ENCODE results near the gene S1PR3. TPM values are rescaled to one million over a fixed set of nuclear protein-coding genes. Genes with fewer than 3 reads are reported as not detected.

S1PR3 gene
- total RNA-seq, 2 experiments from 2014 or later: 0.31 to 0.33 TPM

DNA sequence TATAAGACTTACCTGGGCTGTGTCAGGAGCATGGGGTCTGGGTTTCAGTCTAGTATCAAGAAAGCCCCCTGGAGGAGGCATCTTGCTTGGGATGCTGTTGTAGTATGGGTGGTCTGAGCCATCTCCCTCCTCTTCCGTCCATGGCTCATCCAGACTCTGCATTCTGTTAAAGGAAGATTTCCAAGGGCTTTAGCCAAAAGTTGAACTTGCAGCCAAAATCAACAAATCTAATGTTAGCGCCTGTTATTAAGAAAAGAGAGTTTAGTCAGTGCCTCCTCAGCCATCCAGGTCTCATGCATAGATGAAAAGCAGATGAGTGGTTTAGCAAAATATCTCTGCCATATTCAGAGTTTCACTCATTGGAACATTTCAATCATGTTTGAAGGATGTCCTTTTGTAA is 55.6 kb downstream of the S1PR3 start:
- Histone ChIP-seq H3K36me3 (ENCODE audit: insufficient read depth, low read length) (no peaks in the 10 kb centered on the region), H3K27me3 (ENCODE audit: control insufficient read depth in 1 of 2, insufficient read depth in 2 of 2, low read length in 2 of 2) (peaks cover 0 to 10% of the 10 kb centered on the region in 2 experiments), H3K9me3 (ENCODE audit: control insufficient read depth in 1 of 2, insufficient read depth in 1 of 2, low read length in 2 of 2) (no peaks in the 10 kb centered on the region), H3K4me1 (ENCODE audit: insufficient read depth, low read length) (no peaks in the 10 kb centered on the region), H3K4me3 (ENCODE audit: low read length) (no peak overlapping the region), H3K27ac (ENCODE audit: low read depth in 1 of 2, low read length in 2 of 2) (no peak overlapping the region)
- H3K27me3 Mint-ChIP-seq: peaks cover 30% of the 10 kb centered on the region
- intact Hi-C loops (cut with DNase I, micrococcal nuclease): no loop called here
- ChIA-PET POLR2A (no interaction called here), CTCF (no interaction called here)
- no peak overlapping the region for H3K4me3 Mint-ChIP-seq
- H3K4me1 Mint-ChIP-seq (ENCODE audit: low read depth): no peaks in the 10 kb centered on the region
- no peaks in the 10 kb centered on the region for H3K36me3 Mint-ChIP-seq (ENCODE audit: low read depth)
- no peak overlapping the region for H3K27ac Mint-ChIP-seq
- no peak for DNase-seq
- no peak for ATAC-seq (ENCODE audit: poor library complexity)
- TF ChIP-seq, protein P1, sequence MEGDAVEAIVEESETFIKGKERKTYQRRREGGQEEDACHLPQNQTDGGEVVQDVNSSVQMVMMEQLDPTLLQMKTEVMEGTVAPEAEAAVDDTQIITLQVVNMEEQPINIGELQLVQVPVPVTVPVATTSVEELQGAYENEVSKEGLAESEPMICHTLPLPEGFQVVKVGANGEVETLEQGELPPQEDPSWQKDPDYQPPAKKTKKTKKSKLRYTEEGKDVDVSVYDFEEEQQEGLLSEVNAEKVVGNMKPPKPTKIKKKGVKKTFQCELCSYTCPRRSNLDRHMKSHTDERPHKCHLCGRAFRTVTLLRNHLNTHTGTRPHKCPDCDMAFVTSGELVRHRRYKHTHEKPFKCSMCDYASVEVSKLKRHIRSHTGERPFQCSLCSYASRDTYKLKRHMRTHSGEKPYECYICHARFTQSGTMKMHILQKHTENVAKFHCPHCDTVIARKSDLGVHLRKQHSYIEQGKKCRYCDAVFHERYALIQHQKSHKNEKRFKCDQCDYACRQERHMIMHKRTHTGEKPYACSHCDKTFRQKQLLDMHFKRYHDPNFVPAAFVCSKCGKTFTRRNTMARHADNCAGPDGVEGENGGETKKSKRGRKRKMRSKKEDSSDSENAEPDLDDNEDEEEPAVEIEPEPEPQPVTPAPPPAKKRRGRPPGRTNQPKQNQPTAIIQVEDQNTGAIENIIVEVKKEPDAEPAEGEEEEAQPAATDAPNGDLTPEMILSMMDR (IDR thresholded peaks at IDR 0.05): no peak
- H3K9me3 Mint-ChIP-seq: no peaks in the 10 kb centered on the region

DNA sequence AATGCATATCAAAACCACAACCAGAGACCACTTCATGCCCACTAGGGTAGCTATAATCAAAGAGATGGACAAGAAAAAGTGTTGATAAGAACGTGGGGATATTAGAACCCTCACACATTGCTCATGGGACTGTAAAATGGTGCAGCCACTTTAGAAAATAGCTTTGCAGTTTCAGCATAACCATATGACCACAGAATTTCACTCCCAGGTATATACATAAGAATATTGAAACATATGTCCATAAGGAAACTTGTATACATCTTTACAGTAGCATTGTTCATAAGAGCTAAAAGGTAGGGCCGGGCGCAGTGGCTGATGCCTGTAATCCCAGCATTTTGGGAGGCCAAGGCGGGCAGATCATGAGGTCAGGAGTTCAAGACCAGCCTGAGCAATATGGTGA is 56.4 kb downstream of the S1PR3 start:
- Mint-ChIP-seq H3K36me3 (ENCODE audit: low read depth) (no peaks in the 10 kb centered on the region), H3K4me1 (ENCODE audit: low read depth) (no peaks in the 10 kb centered on the region), H3K27me3 (peaks cover 30% of the 10 kb centered on the region), H3K27ac (no peak overlapping the region), H3K9me3 (no peaks in the 10 kb centered on the region), H3K4me3 (no peak overlapping the region)
- H3K27ac ChIP-seq (ENCODE audit: low read depth in 1 of 2, low read length in 2 of 2): no peak overlapping the region
- intact Hi-C loops (cut with DNase I, micrococcal nuclease): no loop called here
- peaks cover 0 to 10% of the 10 kb centered on the region in 2 experiments for H3K27me3 ChIP-seq (ENCODE audit: control insufficient read depth in 1 of 2, insufficient read depth in 2 of 2, low read length in 2 of 2)
- TF ChIP-seq, protein P1 (IDR thresholded peaks at IDR 0.05): no peak
- no peak for ATAC-seq (ENCODE audit: poor library complexity)
- no peaks in the 10 kb centered on the region for H3K36me3 ChIP-seq (ENCODE audit: insufficient read depth, low read length)
- DNase-seq: no peak
- no peaks in the 10 kb centered on the region for H3K4me1 ChIP-seq (ENCODE audit: insufficient read depth, low read length)
- H3K9me3 ChIP-seq (ENCODE audit: control insufficient read depth in 1 of 2, insufficient read depth in 1 of 2, low read length in 2 of 2): no peaks in the 10 kb centered on the region
- ChIA-PET POLR2A (no interaction called here), CTCF (no interaction called here)
- H3K4me3 ChIP-seq (ENCODE audit: low read length): no peak overlapping the region

DNA sequence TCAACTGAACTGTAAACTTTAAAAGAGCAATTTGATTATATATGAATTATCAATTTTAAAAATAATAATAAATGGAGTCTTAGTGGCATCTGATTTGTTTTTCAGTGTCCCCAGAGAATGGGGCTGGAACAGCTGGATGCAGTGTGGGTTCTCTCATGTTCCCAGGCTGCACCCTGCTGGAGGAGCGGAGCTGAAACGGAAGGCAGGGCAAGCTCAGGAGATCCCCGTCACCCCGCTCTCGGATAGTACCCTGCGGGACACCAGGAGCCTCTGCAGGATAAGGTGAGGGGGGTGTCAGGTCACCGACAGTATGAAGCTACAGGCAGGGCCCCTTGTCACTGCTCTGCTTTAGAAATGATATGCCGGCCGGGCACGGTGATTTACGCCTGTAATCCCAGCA is 57.3 kb downstream of the S1PR3 start:
- H3K4me1 Mint-ChIP-seq (ENCODE audit: low read depth): no peaks in the 10 kb centered on the region
- intact Hi-C loops (cut with DNase I, micrococcal nuclease): no loop called here
- no peaks in the 10 kb centered on the region for H3K36me3 Mint-ChIP-seq (ENCODE audit: low read depth)
- H3K27ac Mint-ChIP-seq: no peak overlapping the region
- Histone ChIP-seq H3K27ac (ENCODE audit: low read depth in 1 of 2, low read length in 2 of 2) (no peak overlapping the region), H3K36me3 (ENCODE audit: insufficient read depth, low read length) (no peaks in the 10 kb centered on the region), H3K9me3 (ENCODE audit: control insufficient read depth in 1 of 2, insufficient read depth in 1 of 2, low read length in 2 of 2) (no peaks in the 10 kb centered on the region), H3K4me3 (ENCODE audit: low read length) (no peak overlapping the region), H3K4me1 (ENCODE audit: insufficient read depth, low read length) (no peaks in the 10 kb centered on the region), H3K27me3 (ENCODE audit: control insufficient read depth in 1 of 2, insufficient read depth in 2 of 2, low read length in 2 of 2) (peaks cover 0 to 10% of the 10 kb centered on the region in 2 experiments)
- H3K9me3 Mint-ChIP-seq: no peaks in the 10 kb centered on the region
- no peak overlapping the region for H3K4me3 Mint-ChIP-seq
- ChIA-PET POLR2A (no interaction called here), CTCF (no interaction called here)
- ATAC-seq (ENCODE audit: poor library complexity) (no peak), DNase-seq (no peak)
- TF ChIP-seq, protein P1 (IDR thresholded peaks at IDR 0.05): no peak
- peaks cover 30% of the 10 kb centered on the region for H3K27me3 Mint-ChIP-seq
